GM12878 (cell line): Measurements from ENCODE around the gene HSD11B1. TPM values are rescaled to one million over a fixed set of nuclear protein-coding genes. Genes with fewer than 3 reads are reported as not detected.

Experiments used
- ATAC-seq: fragments of 200-7000 bp; cut with Tn5 transposase; 3 replicates; pipeline ENCODE4 v1.9.1; 2020; ENCODE audit warnings: mild to moderate bottlenecking, moderate library complexity
- BruUV-seq: library from RNA; stranded (reverse); fragments of 400-500 nt; replicated peaks from 2 replicates; lab custom pipeline; 2021; lab: Mats Ljungman, UMichigan
- CTCF ChIA-PET: fragments of 300-600 bp; sonication (Branson Sonifier 250); formaldehyde crosslinking; extraction: SDS; loops from one replicate; lab custom pipeline; 2021; ENCODE audit warnings: inconsistent platforms; lab: Yijun Ruan, JAX
- POLR2A ChIA-PET: fragments of 350-600 bp; formaldehyde crosslinking; extraction: SDS; loops from one replicate; lab custom pipeline; 2021; ENCODE audit warnings: inconsistent platforms; lab: Charles Lee
- RAD21 ChIA-PET: fragments of 300-600 bp; sonication (Branson Sonifier 250); formaldehyde crosslinking; loops from one replicate; lab custom pipeline; 2023; ENCODE audit warnings: antibody characterized with exemption; ENCODE audit not compliant: unreplicated experiment; lab: Charles Lee
- SMC1A ChIA-PET: fragments of 300-600 bp; sonication (Branson Sonifier 250); formaldehyde crosslinking; loops from one replicate; lab custom pipeline; 2023; ENCODE audit not compliant: unreplicated experiment, uncharacterized antibody; lab: Charles Lee
- DNase-seq: peaks from one replicate; pipeline ENCODE4 v3.0.0-alpha.2; 2011; ENCODE audit warnings: low read depth, low spot score
- FAIRE-seq: peaks from 3 replicates; lab custom pipeline; 2011; peaks lifted over from hg19 to GRCh38; lab: Jason Lieb, UNC
- H2AFZ ChIP-seq: 2 replicates; pipeline ENCODE4 v1.6.0; 2011; ENCODE audit warnings: low read depth, low read length, control low read depth; ENCODE audit not compliant: control insufficient read depth
- H3K27ac ChIP-seq: 2 replicates; pipeline ENCODE4 v1.5.1; 2011; ENCODE audit warnings: control low read depth; ENCODE audit not compliant: control insufficient read depth, insufficient read depth
- H3K27me3 ChIP-seq, 2 experiments: replicated peaks in 1 of 2; 2 replicates each; pipeline versions ENCODE4 v1.6.0 to v1.6.1; 2011; ENCODE audit warnings: low read length in 1 of 2; ENCODE audit not compliant: control insufficient read depth in 2 of 2, insufficient read depth in 2 of 2
- H3K36me3 ChIP-seq, 2 experiments: 2 replicates each; pipeline ENCODE4 v1.5.1; 2011; ENCODE audit warnings: low read length in 1 of 2; ENCODE audit not compliant: control insufficient read depth in 2 of 2, insufficient read depth in 2 of 2
- H3K4me1 ChIP-seq: 2 replicates; pipeline ENCODE4 v1.6.1; 2011; ENCODE audit warnings: mild to moderate bottlenecking, low read length, moderate library complexity, mixed read lengths; ENCODE audit not compliant: control insufficient read depth, insufficient read depth
- H3K4me2 ChIP-seq: 2 replicates; pipeline ENCODE4 v1.6.0; 2011; ENCODE audit warnings: control low read depth; ENCODE audit not compliant: control insufficient read depth, insufficient read depth
- H3K4me3 ChIP-seq: fragments of 200-600 bp; sonication (generic); 2 replicates; pipeline ENCODE4 v1.5.1; 2016
- H3K79me2 ChIP-seq: 2 replicates; pipeline ENCODE4 v1.6.0; 2011; ENCODE audit warnings: low read length; ENCODE audit not compliant: control insufficient read depth, insufficient read depth
- H3K9ac ChIP-seq: 2 replicates; pipeline ENCODE4 v1.8.0; 2011; ENCODE audit warnings: low read length, control low read depth, mixed read lengths; ENCODE audit not compliant: control insufficient read depth, insufficient read depth
- H3K9me3 ChIP-seq: replicated peaks from 3 replicates; pipeline ENCODE4 v1.5.1; 2011; ENCODE audit warnings: mild to moderate bottlenecking, low read length; ENCODE audit not compliant: control insufficient read depth, insufficient read depth
- H4K20me1 ChIP-seq: 2 replicates; pipeline ENCODE4 v1.6.0; 2011; ENCODE audit not compliant: control insufficient read depth, insufficient read depth
- CEBPZ ChIP-seq: fragments of 150-350 bp; IDR thresholded peaks from 2 replicates; pipeline ENCODE4 v1.6.1; 2016; ENCODE audit warnings: low read depth, low read length
- CREB1 ChIP-seq: IDR thresholded peaks from 2 replicates; pipeline ENCODE4 v1.6.1; 2012; ENCODE audit warnings: low read depth, mild to moderate bottlenecking, inconsistent platforms
- EED ChIP-seq: sonication (generic); IDR thresholded peaks from 2 replicates; pipeline ENCODE4 v1.6.1; 2016; ENCODE audit warnings: antibody characterized with exemption, low read depth
- LARP7 ChIP-seq: fragments of 450-650 bp; IDR thresholded peaks from 2 replicates; pipeline ENCODE4 v1.6.1; 2017; ENCODE audit warnings: mild to moderate bottlenecking
- NFYA ChIP-seq: IDR thresholded peaks from 2 replicates; pipeline ENCODE4 v1.6.1; 2011; ENCODE audit warnings: low read depth, mild to moderate bottlenecking, low read length, improper control_type of control experiment, borderline replicate concordance
- SUZ12 ChIP-seq: fragments of 200-600 bp; sonication (generic); IDR thresholded peaks from one replicate; pipeline ENCODE4 v1.6.1; 2018; ENCODE audit warnings: antibody characterized with exemption, mild to moderate bottlenecking; ENCODE audit not compliant: unreplicated experiment
- ZNF622 ChIP-seq: fragments of 450-650 bp; IDR thresholded peaks from 2 replicates; pipeline ENCODE4 v1.6.1; 2017; ENCODE audit warnings: mild to moderate bottlenecking, inconsistent platforms
- WGBS: methylation state at CpG from one replicate; pipeline ENCODE4 v1.1.6; 2016; ENCODE audit warnings: low lambda C conversion rate; ENCODE audit not compliant: insufficient replicate concordance, insufficient coverage; ENCODE audit errors: missing lambda C conversion rate; 5-methylcytosine and 5-hydroxymethylcytosine counted together
- in situ Hi-C: fragments of 300-500 bp; cut with MboI; formaldehyde crosslinking; loops from 9 replicates; pipeline ENCODE4 v1.14.3; 2018; ENCODE audit warnings: mixed read lengths
- intact Hi-C: fragments of 100-400 bp; cut with micrococcal nuclease; formaldehyde crosslinking; loops from one replicate; pipeline ENCODE4 v1.14.2; 2022; ENCODE audit not compliant: unreplicated experiment
- polyA plus RNA-seq, 11 experiments: library from polyadenylated mRNA; depleted of rRNA in 4 of 11; unstranded in 6 of 11; stranded (reverse) in 5 of 11; fragments of >200 nt; fragmentation: Nextera tagmentation in 4 of 11; fragmentation: Illumina TruSeq in 1 of 11; extraction: Ambion mirVana in 4 of 11; extraction: Trizol in 1 of 11; gene quantifications; 1 replicate in 1 of 11; 2 replicates in 10 of 11; pipeline versions ENCODE4 v1.2.1 to v1.2.3, GENCODE V29; 2011 to 2016; ENCODE audit warnings: inconsistent platforms in 2 of 11, missing spikeins in 2 of 11, low read depth in 1 of 11
- total RNA-seq, 4 experiments: library from RNA; depleted of rRNA in 3 of 4; stranded (reverse); fragments of >200 nt in 3 of 4; fragmentation: Illumina TruSeq in 1 of 4; extraction: Trizol in 1 of 4; gene quantifications; 2 replicates each; pipeline versions ENCODE4 v1.2.1 to v1.2.3, GENCODE V29; 2013 to 2021

The HSD11B1 gene
- total and polyA plus RNA-seq, 10 of the 15 experiments (the other 5 are each of a cell fraction or from before 2014, with no cell fraction given) = 0.04 to 0.27 (median 0.15) TPM; not detected in 7

- Histone ChIP-seq H3K36me3 (no peaks in the 10 kb centered on the region), H4K20me1 (no peaks in the 10 kb centered on the region), H3K4me1 (peaks cover 3% of the 10 kb centered on the region; the same call in 1 of the 2 replicates), H3K27ac (no peak overlapping the region), H3K9me3 (no peaks in the 10 kb centered on the region), H3K9ac (no peak overlapping the region), H2AFZ (no peak overlapping the region), H3K27me3 (no peaks in the 10 kb centered on the region), H3K4me2 (no peak overlapping the region), H3K4me3 (no peak overlapping the region), H3K79me2 (no peaks in the 10 kb centered on the region)
- ATAC-seq (no peak), FAIRE-seq (no peak), DNase-seq (no peak)
- WGBS = 58% methylated on average over 2 of the region's 2 CpGs
- intact Hi-C loops = no loop called here
- ChIA-PET RAD21 (interaction anchor here (1.2 to 2.5 kb wide), 2 partner anchors 12 to 68 kb away, joined by 3 to 11 read pairs; no protein-coding TSS in a partner anchor), CTCF (interaction anchor here (0.6 to 4.6 kb wide), 6 partner anchors 11 to 139 kb away, joined by 3 to 27 read pairs (median 5); no protein-coding TSS in a partner anchor), SMC1A (interaction anchor here (0.6 to 2.3 kb wide), 8 partner anchors 17 to 184 kb away, joined by 3 to 10 read pairs (median 3); partner anchors contain the start of gene G0S2), POLR2A (interaction anchor here (0.6 to 0.7 kb wide), 2 partner anchors 16 to 839 kb away, joined by 4 to 7 read pairs; no protein-coding TSS in a partner anchor)
- no peak for TF ChIP-seq ZNF622
- TF ChIP-seq NFYA = no peak
- TF ChIP-seq LARP7 = no peak
- no peak for TF ChIP-seq CEBPZ
- no peak for TF ChIP-seq CREB1
- no peak for TF ChIP-seq EED
- TF ChIP-seq SUZ12 = no peak
- in situ Hi-C loops = no loop called here
- no TSS peak for BruUV-seq
These were observed 470 bp downstream of the HSD11B1 start for GRCh38 chr1:209705033-209705598.
